ENCODE data around the gene CTNNBL1. TPM values are rescaled to one million over a fixed set of nuclear protein-coding genes. Genes with fewer than 3 reads are reported as not detected.

Gene CTNNBL1
- total RNA-seq, 1 experiment from 2014 or later: 55.4 TPM

DNA sequence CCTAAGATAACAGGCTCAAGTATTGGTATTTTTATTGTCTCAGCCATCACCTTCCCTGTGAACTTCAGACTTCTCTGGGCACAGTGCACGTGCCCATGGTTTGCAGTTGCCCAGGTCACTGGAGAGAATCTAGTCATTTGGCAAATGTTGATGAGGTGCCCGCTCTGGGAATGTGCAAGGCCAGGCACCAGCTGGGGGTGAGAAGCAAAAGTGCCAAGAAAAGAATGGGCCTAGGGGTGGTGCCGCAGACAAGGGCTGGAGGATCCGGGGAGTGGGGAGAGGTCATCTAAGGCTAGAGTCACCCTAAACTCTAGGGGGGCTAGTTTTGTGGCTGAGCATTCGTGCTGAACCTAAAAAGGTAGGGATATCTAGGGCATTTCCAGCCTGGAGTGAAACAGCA is 152.0 kb downstream of the CTNNBL1 start:
- no peak overlapping the region for H2AFZ ChIP-seq (ENCODE audit: low read depth, low read length, poor library complexity, severe bottlenecking)
- ChIA-PET CTCF (no interaction called here), POLR2A (no interaction called here), RAD21 (ENCODE audit: low non-redundant PET in 1 of 2, low total read pairs in 2 of 2, uncharacterized antibody in 2 of 2, unreplicated experiment in 2 of 2) (no interaction called here)
- no TSS peak for BruUV-seq (replicated peaks)
- H3K9me2 ChIP-seq (ENCODE audit: insufficient read depth): no peaks in the 10 kb centered on the region
- H3K9me3 ChIP-seq (ENCODE audit: control insufficient read depth in 1 of 2, insufficient read depth in 1 of 2, low read depth in 1 of 2, low read length in 2 of 2): no peaks in the 10 kb centered on the region
- no peaks in the 10 kb centered on the region for H3K36me3 ChIP-seq (ENCODE audit: control insufficient read depth in 1 of 2, insufficient read depth in 2 of 2, low read length in 2 of 2)
- intact Hi-C loops (cut with micrococcal nuclease): no loop called here
- no peak overlapping the region for H3K4me2 ChIP-seq (ENCODE audit: low read length)
- TF ChIP-seq ELF1 (IDR thresholded peaks at IDR 0.05; ENCODE audit: borderline replicate concordance, low read depth): no peak
- no peak for TF ChIP-seq CEBPB (IDR thresholded peaks at IDR 0.05; ENCODE audit: low read depth)
- TF ChIP-seq, protein P1, sequence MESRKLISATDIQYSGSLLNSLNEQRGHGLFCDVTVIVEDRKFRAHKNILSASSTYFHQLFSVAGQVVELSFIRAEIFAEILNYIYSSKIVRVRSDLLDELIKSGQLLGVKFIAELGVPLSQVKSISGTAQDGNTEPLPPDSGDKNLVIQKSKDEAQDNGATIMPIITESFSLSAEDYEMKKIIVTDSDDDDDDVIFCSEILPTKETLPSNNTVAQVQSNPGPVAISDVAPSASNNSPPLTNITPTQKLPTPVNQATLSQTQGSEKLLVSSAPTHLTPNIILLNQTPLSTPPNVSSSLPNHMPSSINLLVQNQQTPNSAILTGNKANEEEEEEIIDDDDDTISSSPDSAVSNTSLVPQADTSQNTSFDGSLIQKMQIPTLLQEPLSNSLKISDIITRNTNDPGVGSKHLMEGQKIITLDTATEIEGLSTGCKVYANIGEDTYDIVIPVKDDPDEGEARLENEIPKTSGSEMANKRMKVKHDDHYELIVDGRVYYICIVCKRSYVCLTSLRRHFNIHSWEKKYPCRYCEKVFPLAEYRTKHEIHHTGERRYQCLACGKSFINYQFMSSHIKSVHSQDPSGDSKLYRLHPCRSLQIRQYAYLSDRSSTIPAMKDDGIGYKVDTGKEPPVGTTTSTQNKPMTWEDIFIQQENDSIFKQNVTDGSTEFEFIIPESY (IDR thresholded peaks at IDR 0.05; ENCODE audit: extremely low read depth, insufficient replicate concordance, low read length): no peak
- TF ChIP-seq POLR2AphosphoS5 (IDR thresholded peaks at IDR 0.05; ENCODE audit: low read depth, low read length): no peak
- TF ChIP-seq, protein P2, sequence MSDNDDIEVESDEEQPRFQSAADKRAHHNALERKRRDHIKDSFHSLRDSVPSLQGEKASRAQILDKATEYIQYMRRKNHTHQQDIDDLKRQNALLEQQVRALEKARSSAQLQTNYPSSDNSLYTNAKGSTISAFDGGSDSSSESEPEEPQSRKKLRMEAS (IDR thresholded peaks at IDR 0.05): no peak
- no peak for TF ChIP-seq SP1 (IDR thresholded peaks at IDR 0.05; ENCODE audit: low read depth)
- TF ChIP-seq EZH2phosphoT487 (IDR thresholded peaks at IDR 0.05; ENCODE audit: borderline replicate concordance): no peak
- no peak for TF ChIP-seq TCF7L2 (IDR thresholded peaks at IDR 0.05; ENCODE audit: borderline replicate concordance, extremely low read depth, insufficient read depth, insufficient read length)
- TF ChIP-seq, protein P3, sequence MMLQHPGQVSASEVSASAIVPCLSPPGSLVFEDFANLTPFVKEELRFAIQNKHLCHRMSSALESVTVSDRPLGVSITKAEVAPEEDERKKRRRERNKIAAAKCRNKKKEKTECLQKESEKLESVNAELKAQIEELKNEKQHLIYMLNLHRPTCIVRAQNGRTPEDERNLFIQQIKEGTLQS (IDR thresholded peaks at IDR 0.05): no peak
- no peak for TF ChIP-seq ZFX (IDR thresholded peaks at IDR 0.05)
- ATAC-seq (no peak), DNase-seq (ENCODE audit: low read depth, low spot score) (no peak)
- H3K4me3 ChIP-seq (replicated peaks in 1 of 2; ENCODE audit: low read depth in 1 of 2, low read length in 2 of 2): no peak overlapping the region
- H3K79me2 ChIP-seq (ENCODE audit: insufficient read depth, low read length): no peaks in the 10 kb centered on the region
- no peaks in the 10 kb centered on the region for H4K20me1 ChIP-seq (ENCODE audit: insufficient read depth)
- H3K4me1 ChIP-seq (ENCODE audit: control insufficient read depth in 1 of 2, insufficient read depth in 2 of 2, low read length in 2 of 2): no peaks in the 10 kb centered on the region
- no peak overlapping the region for H3K9ac ChIP-seq (ENCODE audit: low read length)
- no peak overlapping the region for H3K27ac ChIP-seq (ENCODE audit: low read depth, low read length)
- no peaks in the 10 kb centered on the region for H3K27me3 ChIP-seq (ENCODE audit: insufficient read depth, low read length)

All from HCT116 (cell line).